ENCODE measurements around the gene PSRC1. TPM values are rescaled to one million over a fixed set of nuclear protein-coding genes. Genes with fewer than 3 reads are reported as not detected.

PSRC1 gene
- total RNA-seq = 1 to 10 TPM; 1.7 to 8.7 (median 2.1) TPM

DNA sequence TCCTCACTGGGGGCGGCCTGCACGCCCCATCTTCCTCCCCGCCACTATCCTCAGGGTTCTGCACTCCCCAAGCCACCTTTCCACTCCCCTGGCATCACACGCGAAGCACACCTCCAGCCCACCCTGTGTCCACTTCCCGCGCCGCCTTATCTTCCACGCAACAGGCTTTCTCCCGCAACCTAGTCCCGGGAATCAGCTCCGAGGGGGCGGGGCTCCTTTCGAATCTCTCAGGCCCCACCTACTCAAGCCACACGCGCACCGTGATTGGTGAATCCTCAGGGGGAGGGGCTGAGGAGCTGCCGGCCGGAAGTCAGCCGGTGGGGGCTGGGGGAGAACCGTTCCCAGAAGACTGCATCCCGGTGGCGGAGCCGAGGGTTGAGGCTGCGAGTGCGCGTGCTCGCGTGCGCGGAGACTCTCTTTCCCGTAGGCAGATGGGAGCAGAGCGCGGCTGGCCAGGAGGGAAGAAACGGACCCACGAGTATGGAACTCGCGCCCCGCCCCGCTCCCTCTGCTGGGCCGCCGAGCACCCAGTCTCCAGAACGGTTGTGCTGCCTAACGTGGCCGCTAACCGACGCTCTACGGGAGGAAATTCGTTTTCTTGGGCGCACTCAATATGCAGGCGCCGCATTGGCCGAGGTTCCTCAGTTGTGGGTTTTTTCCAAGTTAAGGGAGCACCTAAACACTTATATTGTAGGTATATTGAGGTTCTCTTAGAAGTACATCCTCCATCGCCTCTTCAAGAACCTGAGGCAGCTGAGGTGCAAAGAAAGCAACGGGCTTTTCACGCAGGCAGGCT, at the start of gene PSRC1:
Gene PSRC1, minus strand, starts transcription at position 194 of the 796 bp plus-strand sequence.
- TF ChIP-seq, protein P1, sequence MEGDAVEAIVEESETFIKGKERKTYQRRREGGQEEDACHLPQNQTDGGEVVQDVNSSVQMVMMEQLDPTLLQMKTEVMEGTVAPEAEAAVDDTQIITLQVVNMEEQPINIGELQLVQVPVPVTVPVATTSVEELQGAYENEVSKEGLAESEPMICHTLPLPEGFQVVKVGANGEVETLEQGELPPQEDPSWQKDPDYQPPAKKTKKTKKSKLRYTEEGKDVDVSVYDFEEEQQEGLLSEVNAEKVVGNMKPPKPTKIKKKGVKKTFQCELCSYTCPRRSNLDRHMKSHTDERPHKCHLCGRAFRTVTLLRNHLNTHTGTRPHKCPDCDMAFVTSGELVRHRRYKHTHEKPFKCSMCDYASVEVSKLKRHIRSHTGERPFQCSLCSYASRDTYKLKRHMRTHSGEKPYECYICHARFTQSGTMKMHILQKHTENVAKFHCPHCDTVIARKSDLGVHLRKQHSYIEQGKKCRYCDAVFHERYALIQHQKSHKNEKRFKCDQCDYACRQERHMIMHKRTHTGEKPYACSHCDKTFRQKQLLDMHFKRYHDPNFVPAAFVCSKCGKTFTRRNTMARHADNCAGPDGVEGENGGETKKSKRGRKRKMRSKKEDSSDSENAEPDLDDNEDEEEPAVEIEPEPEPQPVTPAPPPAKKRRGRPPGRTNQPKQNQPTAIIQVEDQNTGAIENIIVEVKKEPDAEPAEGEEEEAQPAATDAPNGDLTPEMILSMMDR (IDR thresholded peaks at IDR 0.05) = peak in 1 of 3 donors; percentile 12
- DNase-seq (ENCODE audit: low spot score) (peak; percentile 95), ATAC-seq (ENCODE audit: low FRiP score) (peak; percentile 98)

DNA sequence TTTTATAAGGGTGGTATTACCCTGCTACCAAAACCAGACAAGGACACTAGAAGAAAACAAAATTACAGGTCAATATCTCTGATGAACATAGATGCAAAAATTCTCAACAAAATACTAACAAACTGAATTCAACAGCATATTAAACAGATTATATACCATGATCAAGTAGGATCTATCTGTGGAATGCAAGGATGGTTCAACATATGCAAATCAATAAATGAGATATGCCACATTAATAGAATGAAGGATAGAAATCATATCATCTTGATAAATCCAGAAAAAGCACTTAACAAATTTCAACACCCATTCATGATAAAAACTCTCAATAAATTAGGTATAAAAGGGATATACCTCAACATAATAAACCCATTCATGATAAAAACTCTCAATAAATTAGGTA, 48.2 kb upstream of the PSRC1 start:
- TF ChIP-seq, protein P1 (IDR thresholded peaks at IDR 0.05) = no peak
- ATAC-seq (ENCODE audit: low FRiP score) (no peak), DNase-seq (ENCODE audit: low spot score) (no peak)

DNA sequence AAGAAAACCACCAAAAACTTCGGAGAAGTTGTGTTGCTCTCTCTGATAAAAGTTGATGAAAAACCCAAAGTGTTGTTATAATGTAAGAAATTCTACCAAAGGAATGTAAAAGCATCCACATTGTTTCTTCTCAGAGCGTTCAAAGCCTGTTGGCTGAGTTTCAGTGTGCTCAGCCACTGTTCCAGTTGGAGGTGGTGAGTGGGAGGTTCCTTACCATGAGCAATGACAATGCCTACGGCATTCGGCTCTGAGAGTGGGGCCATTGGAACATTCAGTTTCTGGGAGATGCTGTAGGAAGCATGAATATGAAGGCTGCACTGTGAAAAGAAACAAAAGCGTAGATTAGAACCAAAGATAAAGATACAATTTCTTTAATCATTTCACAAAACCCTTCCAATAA, 44.3 kb upstream of the PSRC1 start:
- DNase-seq (ENCODE audit: low spot score) = no peak
- ATAC-seq (ENCODE audit: low FRiP score) = no peak
- TF ChIP-seq, protein P1 (IDR thresholded peaks at IDR 0.05) = no peak

DNA sequence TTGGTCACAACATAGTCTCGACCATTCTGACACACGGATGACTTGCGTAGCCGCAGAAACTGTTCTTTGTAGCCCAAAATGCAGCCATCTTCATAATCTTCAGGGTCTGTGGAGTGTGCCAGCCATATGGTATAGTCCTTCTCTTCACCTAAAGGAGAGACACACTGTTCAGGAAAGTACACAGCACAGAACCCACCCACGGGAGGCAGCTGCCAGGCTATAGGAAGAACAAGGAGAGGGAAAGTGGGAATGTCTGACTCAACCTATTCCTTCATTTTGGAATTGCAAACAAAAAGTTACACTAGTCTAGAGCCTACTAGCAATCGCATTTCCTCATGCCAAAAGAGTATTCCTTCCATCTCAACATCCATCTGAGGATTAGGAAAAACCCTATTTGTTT, 40.0 kb upstream of the PSRC1 start:
- DNase-seq (ENCODE audit: low spot score) = no peak
- TF ChIP-seq, protein P1 (IDR thresholded peaks at IDR 0.05) = no peak

DNA sequence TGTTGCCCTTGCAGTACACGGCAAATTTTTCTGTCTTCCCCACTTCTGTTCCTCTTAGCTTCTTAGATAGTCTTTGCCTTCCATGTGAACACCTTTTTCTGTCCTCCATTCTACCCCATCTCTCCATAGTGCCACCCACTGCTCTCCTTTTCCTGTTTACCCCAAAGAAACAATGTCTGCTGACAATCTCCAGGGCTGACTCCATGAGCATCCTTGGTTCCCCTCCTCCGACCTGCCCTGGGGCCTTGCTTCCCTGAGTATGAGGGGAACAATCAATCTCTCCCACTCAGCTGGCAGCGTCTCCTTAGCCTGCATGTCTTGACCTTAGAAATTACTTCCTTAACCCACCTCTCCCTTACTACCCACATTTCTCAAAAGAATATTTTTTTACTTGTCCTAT, 36.2 kb upstream of the PSRC1 start:
- DNase-seq (ENCODE audit: low spot score) (no peak), ATAC-seq (ENCODE audit: low FRiP score) (no peak)
- TF ChIP-seq, protein P1 (IDR thresholded peaks at IDR 0.05) = no peak

More for the DNA sequence above, 40.0 kb upstream of the PSRC1 start:
- ATAC-seq (ENCODE audit: low FRiP score) = no peak

DNA sequence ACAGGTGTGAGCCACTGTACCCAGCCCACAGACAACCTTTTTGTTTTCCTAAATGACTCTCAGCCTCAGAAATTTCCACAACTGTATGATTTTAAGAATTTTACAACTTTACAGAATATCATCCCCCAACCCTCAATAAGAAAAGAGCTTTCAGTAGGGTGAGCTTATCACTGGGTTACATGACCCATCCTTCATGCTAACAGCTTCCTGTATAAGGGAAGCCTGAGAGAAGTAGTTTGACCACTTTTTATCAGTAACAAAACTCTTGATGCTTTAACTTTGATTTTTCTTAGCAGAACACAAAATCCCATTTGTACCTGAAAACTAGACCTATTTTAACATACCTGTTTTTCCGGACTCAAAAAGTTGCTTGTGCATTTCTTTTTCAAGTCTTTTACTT, 33.6 kb upstream of the PSRC1 start:
- no peak for DNase-seq (ENCODE audit: low spot score)
- no peak for ATAC-seq (ENCODE audit: low FRiP score)
- TF ChIP-seq, protein P1 (IDR thresholded peaks at IDR 0.05) = no peak

DNA sequence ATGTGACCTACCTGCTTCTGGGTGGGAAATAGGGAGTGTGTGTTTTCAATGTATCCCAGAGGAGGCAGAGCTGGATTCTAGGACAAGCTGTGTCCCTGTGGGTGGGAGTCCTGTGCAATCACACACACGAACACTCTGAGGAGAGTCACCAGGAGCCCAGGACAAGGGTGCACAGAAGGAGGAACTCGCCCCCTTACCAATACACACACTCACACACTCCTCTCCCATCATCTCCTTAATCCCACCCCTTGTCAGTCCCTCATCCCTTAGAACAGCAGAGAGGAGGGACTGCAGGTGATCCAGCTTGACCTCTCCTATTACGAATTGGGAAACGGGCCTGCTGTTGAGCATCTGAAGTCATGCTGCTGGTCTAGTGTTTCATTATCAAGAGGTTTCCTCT, 32.3 kb upstream of the PSRC1 start:
- ATAC-seq (ENCODE audit: low FRiP score) = no peak
- DNase-seq (ENCODE audit: low spot score) = no peak
- TF ChIP-seq, protein P1 (IDR thresholded peaks at IDR 0.05) = no peak
